SJSA1 (cell line): ENCODE results near the gene SHISAL2B. TPM values are rescaled to one million over a fixed set of nuclear protein-coding genes. Genes with fewer than 3 reads are reported as not detected.
"Not testable (repeated sequence)": the region's sequence is repeated elsewhere in the genome, so short reads cannot be mapped to it uniquely, and the experiment has no call there.

Experiments used
- DNase-seq, 2 experiments: peaks; one replicate each; pipeline ENCODE4 v3.0.0-alpha.2; 2015 to 2020; ENCODE audit warnings: low spot score in 2 of 2, low read depth in 1 of 2
- H3K27ac ChIP-seq: fragments of 250-450 bp; sonication (Bioruptor Pico); 2 replicates; pipeline ENCODE4 v1.5.1; 2020; ENCODE audit warnings: mild to moderate bottlenecking, moderate library complexity
- H3K27me3 ChIP-seq: fragments of 250-450 bp; sonication (Bioruptor Pico); replicated peaks from 2 replicates; pipeline ENCODE4 v1.5.1; 2020; ENCODE audit warnings: mild to moderate bottlenecking, moderate library complexity
- H3K36me3 ChIP-seq: fragments of 250-450 bp; sonication (Bioruptor Pico); 2 replicates; pipeline ENCODE4 v1.5.1; 2020; ENCODE audit warnings: mild to moderate bottlenecking
- H3K4me1 ChIP-seq: fragments of 250-450 bp; sonication (Bioruptor Pico); replicated peaks from 2 replicates; pipeline ENCODE4 v1.6.1; 2021; ENCODE audit warnings: mild to moderate bottlenecking
- H3K4me3 ChIP-seq: fragments of 250-450 bp; sonication (Bioruptor Pico); 2 replicates; pipeline ENCODE4 v1.5.1; 2020; ENCODE audit warnings: mild to moderate bottlenecking
- H3K9me3 ChIP-seq: fragments of 250-450 bp; sonication (Bioruptor Pico); replicated peaks from 2 replicates; pipeline ENCODE4 v1.5.1; 2020; ENCODE audit warnings: mild to moderate bottlenecking
- total RNA-seq: library from RNA; depleted of rRNA; stranded (reverse); fragments of >200 nt; shearing (Covaris generic); gene quantifications from 2 replicates; pipeline ENCODE4 v1.2.3, GENCODE V29; 2014

SHISAL2B gene
- total RNA-seq, 1 experiment from 2014 or later, result not detected

GRCh38 chr5:64678374-64678773 lies 11.9 kb upstream of the SHISAL2B start:
- Histone ChIP-seq H3K27me3 (no peaks in the 10 kb centered on the region), H3K27ac (no peak overlapping the region), H3K4me3 (no peak overlapping the region), H3K4me1 (no peaks in the 10 kb centered on the region), H3K36me3 (no peaks in the 10 kb centered on the region), H3K9me3 (no peaks in the 10 kb centered on the region)
- DNase-seq, result no peak

GRCh38 chr5:64680289-64680688 lies 10.0 kb upstream of the SHISAL2B start:
- Histone ChIP-seq H3K27ac (no peak overlapping the region), H3K36me3 (no peaks in the 10 kb centered on the region), H3K4me1 (no peaks in the 10 kb centered on the region), H3K4me3 (no peak overlapping the region), H3K27me3 (no peaks in the 10 kb centered on the region), H3K9me3 (no peaks in the 10 kb centered on the region)
- DNase-seq, result no peak

- no peaks in the 10 kb centered on the region for H3K36me3 ChIP-seq
- no peaks in the 10 kb centered on the region for H3K4me1 ChIP-seq
- no peak for DNase-seq
- no peak overlapping the region for H3K4me3 ChIP-seq
- H3K9me3 ChIP-seq, result no peaks in the 10 kb centered on the region
- no peak overlapping the region for H3K27ac ChIP-seq
- peaks cover 6% of the 10 kb centered on the region; the same call in 1 of the 2 replicates for H3K27me3 ChIP-seq
Observed at GRCh38 chr5:64682608-64683007, 7.7 kb upstream of the SHISAL2B start.

- Histone ChIP-seq H3K9me3 (no peaks in the 10 kb centered on the region), H3K4me1 (peaks cover 6% of the 10 kb centered on the region), H3K27me3 (peaks cover 29% of the 10 kb centered on the region), H3K36me3 (no peaks in the 10 kb centered on the region), H3K4me3 (no peak overlapping the region), H3K27ac (no peak overlapping the region)
- no peak for DNase-seq
Observed at GRCh38 chr5:64685866-64686265, 4.4 kb upstream of the SHISAL2B start.

- no peak for DNase-seq
- no peak overlapping the region for H3K4me3 ChIP-seq
- no peak overlapping the region for H3K27ac ChIP-seq
- H3K9me3 ChIP-seq, result no peaks in the 10 kb centered on the region
- peaks cover 6% of the 10 kb centered on the region for H3K4me1 ChIP-seq
- peaks cover 49% of the 10 kb centered on the region for H3K27me3 ChIP-seq
- no peaks in the 10 kb centered on the region for H3K36me3 ChIP-seq
Observed at GRCh38 chr5:64688391-64688790, 1.9 kb upstream of the SHISAL2B start.

GRCh38 chr5:64688965-64689364 lies 1.3 kb upstream of the SHISAL2B start:
- Histone ChIP-seq H3K9me3 (no peaks in the 10 kb centered on the region), H3K27me3 (peaks cover 49% of the 10 kb centered on the region)
- DNase-seq, result no peak

GRCh38 chr5:64690104-64690416 lies 243 bp upstream of the SHISAL2B start:
- H3K9me3 ChIP-seq, result no peaks in the 10 kb centered on the region
- H3K4me3 ChIP-seq, result no peak overlapping the region
- H3K36me3 ChIP-seq, result no peaks in the 10 kb centered on the region
- DNase-seq, result no peak
- peaks cover 49% of the 10 kb centered on the region for H3K27me3 ChIP-seq
- H3K27ac ChIP-seq, result no peak overlapping the region
- H3K4me1 ChIP-seq, result peaks cover 6% of the 10 kb centered on the region

More at GRCh38 chr5:64688965-64689364, 1.3 kb upstream of the SHISAL2B start:
- Histone ChIP-seq H3K4me1 (peaks cover 6% of the 10 kb centered on the region), H3K4me3 (no peak overlapping the region), H3K36me3 (no peaks in the 10 kb centered on the region), H3K27ac (no peak overlapping the region)

GRCh38 chr5:64691291-64691690 lies 988 bp downstream of the SHISAL2B start:
- H3K9me3 ChIP-seq, result no peaks in the 10 kb centered on the region
- no peak overlapping the region for H3K4me3 ChIP-seq
- peaks cover 6% of the 10 kb centered on the region for H3K4me1 ChIP-seq
- H3K36me3 ChIP-seq, result no peaks in the 10 kb centered on the region
- no peak overlapping the region for H3K27ac ChIP-seq
- no peak for DNase-seq
- H3K27me3 ChIP-seq, result peaks cover 47% of the 10 kb centered on the region

GRCh38 chr5:64693636-64694035 lies 3.3 kb downstream of the SHISAL2B start:
- H3K36me3 ChIP-seq, result no peaks in the 10 kb centered on the region
- H3K4me1 ChIP-seq, result peaks cover 6% of the 10 kb centered on the region
- H3K9me3 ChIP-seq, result no peaks in the 10 kb centered on the region
- H3K4me3 ChIP-seq, result no peak overlapping the region
- no peak for DNase-seq
- peaks cover 40% of the 10 kb centered on the region for H3K27me3 ChIP-seq
- no peak overlapping the region for H3K27ac ChIP-seq

- H3K9me3 ChIP-seq, H3K4me1 ChIP-seq, H3K36me3 ChIP-seq, H3K27ac ChIP-seq, DNase-seq, H3K4me3 ChIP-seq: not testable (repeated sequence)
- peaks cover 14% of the 10 kb centered on the region for H3K27me3 ChIP-seq
Observed at GRCh38 chr5:64696414-64696813, 6.1 kb downstream of the SHISAL2B start.

- H3K36me3 ChIP-seq, result no peaks in the 10 kb centered on the region
- no peaks in the 10 kb centered on the region for H3K4me1 ChIP-seq
- H3K27me3 ChIP-seq, result no peaks in the 10 kb centered on the region
- no peak overlapping the region for H3K4me3 ChIP-seq
- H3K27ac ChIP-seq, result no peak overlapping the region
- H3K9me3 ChIP-seq, result no peaks in the 10 kb centered on the region
- DNase-seq, result no peak
Observed at GRCh38 chr5:64700765-64701164, 10.5 kb downstream of the SHISAL2B start.

- H3K9me3 ChIP-seq, H3K4me1 ChIP-seq, H3K36me3 ChIP-seq, H3K4me3 ChIP-seq, H3K27me3 ChIP-seq, H3K27ac ChIP-seq, DNase-seq: not testable (repeated sequence)
Observed at GRCh38 chr5:64706074-64706473, 15.8 kb downstream of the SHISAL2B start.

- Histone ChIP-seq H3K4me1 (no peaks in the 10 kb centered on the region), H3K4me3 (no peak overlapping the region), H3K27ac (no peak overlapping the region), H3K9me3 (no peaks in the 10 kb centered on the region), H3K36me3 (no peaks in the 10 kb centered on the region), H3K27me3 (no peaks in the 10 kb centered on the region)
- no peak for DNase-seq
Observed at GRCh38 chr5:64707191-64707590, 16.9 kb downstream of the SHISAL2B start.

- not testable (repeated sequence) for H3K9me3 ChIP-seq, H3K36me3 ChIP-seq, H3K27me3 ChIP-seq, H3K4me1 ChIP-seq, H3K4me3 ChIP-seq, DNase-seq, H3K27ac ChIP-seq
Observed at GRCh38 chr5:64714495-64714894, 24.2 kb downstream of the SHISAL2B start.

- no peak overlapping the region for H3K27ac ChIP-seq
- H3K27me3 ChIP-seq, result no peaks in the 10 kb centered on the region
- no peaks in the 10 kb centered on the region for H3K4me1 ChIP-seq
- no peak overlapping the region for H3K4me3 ChIP-seq
- no peaks in the 10 kb centered on the region for H3K9me3 ChIP-seq
- peaks cover 8% of the 10 kb centered on the region for H3K36me3 ChIP-seq
- DNase-seq, result no peak
Observed at GRCh38 chr5:64722588-64722987, 32.3 kb downstream of the SHISAL2B start.
